GM21390 (cell line): ENCODE data around the gene NOS2.

ENCODE experiments used
- ATAC-seq: cut with Tn5 transposase; IDR thresholded peaks from one replicate; pipeline ENCODE4 v1.9.1; 2021; ENCODE audit not compliant: unreplicated experiment

Gene NOS2

DNA sequence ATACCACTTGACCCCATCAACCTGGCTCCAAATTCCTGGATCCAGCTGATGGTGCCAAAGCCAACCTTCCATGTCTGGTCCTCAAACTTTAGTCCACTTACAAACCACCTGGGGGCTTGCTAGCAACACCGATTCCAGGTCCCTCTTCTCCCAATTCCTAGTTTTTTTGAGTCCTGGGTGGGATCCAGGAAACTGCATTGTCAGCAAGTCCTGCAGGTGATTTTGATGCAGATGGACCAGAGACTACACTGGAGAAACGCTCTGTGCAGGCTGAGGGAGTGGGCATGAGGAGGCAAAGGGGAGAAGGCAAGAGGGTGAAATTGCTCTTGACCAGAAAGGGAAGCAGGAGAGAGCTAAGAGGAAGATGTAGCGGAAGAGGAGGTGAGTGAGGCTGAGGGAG is 21.0 kb upstream of the NOS2 start:
- ATAC-seq: no peak

GRCh38 chr17:27819145-27819544 is 18.8 kb upstream of the NOS2 start:
- ATAC-seq: no peak

- ATAC-seq: no peak
Measured at GRCh38 chr17:27818401-27819105, 18.2 kb upstream of the NOS2 start.

DNA sequence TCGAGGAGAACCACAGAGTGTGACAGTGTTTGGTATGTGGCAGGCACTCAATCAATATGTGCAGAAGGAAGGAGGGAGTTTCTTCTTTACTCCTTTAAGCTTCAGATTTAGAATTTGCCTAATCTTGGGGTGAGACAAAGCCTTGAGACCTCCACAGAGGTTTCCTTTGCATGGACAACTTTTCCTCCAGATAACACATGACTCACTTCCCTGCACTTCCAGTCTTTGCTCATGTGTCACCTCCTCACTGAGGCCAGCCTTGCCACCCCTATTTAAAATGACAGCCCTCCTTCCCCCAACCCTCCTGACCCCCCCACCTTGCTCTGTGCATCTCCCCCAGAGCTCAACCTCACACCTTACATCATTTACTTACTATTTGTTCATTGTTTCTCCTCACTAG is 17.4 kb upstream of the NOS2 start:
- no peak for ATAC-seq

DNA sequence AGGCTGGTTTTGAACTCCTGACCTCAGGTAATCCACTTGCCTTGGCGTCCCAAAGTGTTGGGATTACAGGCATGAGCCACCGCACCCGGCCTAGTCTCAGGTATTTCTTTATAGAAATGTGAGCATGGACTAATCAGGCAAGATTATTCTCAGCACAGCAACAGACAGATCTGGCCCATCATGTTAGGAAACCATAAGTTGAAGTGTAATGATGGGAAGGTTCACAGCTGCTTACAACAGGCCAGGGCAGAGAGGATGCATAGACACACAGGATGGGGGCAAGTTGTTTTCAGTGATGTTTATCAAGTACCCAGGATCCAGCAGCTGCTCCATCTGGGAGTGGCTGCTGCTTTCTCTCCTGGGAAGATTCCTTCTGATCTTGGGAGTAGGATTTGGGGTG is 16.6 kb upstream of the NOS2 start:
- no peak for ATAC-seq

DNA sequence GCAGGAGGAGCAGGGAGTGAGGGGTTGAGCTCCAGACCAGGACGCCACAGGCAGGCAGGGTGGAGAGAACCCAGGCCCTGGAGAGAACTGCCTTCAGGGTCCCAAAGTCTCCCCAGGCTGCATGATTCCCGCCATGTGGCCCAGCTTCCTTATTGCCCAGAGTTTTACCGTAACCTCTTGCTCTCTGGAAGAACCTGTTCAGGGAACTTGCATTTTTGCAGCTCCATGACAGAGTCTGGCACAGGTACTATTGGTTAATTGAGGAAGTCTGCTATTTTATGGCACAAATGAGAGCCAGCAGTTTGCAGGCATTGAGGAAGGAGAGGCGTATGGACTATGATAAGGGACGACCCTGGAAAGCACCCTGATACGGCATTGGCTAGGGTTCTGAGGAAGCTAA is 11.6 kb upstream of the NOS2 start:
- no peak for ATAC-seq

DNA sequence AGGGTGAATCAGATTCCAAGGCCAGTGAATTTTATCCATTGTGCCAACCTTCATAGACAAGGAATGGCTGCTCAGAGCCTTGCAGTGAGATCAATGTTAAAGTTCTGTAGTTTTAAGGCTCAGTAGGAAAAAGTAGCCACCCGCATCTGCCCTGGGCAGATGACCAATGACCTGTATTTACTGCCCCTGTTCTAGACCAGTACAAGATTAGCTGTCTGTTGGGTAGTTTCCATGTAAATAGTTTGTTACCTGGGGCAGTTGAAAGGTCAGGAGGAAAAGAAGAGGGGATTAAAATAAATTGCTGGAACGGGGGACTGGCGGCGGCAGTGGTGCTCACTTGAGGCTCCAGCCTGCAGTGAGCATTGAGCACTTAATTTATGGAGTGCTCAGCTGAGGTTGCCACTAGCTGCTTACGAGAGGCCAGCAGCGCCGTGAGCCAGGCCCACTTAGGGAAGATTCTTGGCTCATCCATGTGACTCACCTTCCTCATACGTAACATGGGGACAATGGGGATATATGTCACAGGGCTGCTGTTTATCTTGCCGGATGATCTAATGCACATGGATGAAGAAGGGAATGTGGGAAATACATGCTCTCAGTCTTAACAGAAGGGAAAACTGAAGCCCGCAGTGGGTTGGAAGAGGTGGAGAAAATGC is 10.7 kb upstream of the NOS2 start:
- no peak for ATAC-seq

DNA sequence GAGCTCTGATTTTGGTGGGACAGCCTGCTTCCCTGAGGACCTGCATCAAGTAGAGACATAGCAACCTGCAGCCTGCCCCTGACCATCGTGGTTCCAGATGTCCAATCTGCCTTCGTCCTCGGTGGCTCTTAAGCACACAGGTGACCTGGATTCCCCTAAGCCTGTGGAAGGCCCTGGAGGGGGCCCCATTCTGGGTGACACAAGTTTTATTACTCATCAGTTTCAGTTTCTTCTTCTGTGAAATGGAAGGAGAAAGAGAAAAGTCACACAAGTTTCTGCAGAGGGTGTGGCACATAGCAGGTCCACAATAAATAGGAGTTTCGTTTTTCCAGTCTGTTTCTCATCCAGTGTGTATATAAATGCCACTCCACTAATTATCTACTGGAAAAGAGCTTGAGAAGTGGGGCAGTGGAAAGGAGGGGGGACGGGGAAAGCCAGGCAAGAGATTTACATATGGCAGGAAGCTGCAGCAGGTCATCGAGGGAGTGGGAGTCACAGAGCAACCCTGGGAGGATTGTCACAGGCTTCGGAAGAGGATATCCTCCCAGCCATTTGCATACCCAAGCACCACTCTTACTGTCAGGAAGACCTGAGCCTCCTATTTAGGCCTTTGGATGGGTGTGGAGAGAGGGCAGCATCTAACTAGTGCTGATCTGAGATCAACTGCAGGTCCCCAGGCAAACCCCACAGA is 10.0 kb upstream of the NOS2 start:
- ATAC-seq: peak; percentile 43

DNA sequence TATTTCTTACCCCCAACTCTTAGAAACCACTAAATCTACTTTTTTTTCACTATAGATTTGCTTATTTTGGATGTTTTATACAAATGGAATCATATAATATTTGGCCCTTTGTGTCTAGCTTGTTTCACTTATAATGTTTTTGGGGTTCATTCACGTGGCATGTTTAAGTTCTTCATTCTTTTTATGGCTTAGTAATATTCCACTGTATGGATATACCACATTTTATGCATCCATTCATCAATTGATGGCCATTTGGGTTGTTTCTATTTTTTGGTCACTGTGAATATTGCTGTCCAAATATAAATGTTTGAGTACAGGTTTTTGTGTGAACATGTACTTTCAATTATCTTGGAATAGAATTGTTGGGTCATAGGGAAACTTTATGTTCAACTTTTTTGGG is 9.2 kb upstream of the NOS2 start:
- ATAC-seq: no peak

DNA sequence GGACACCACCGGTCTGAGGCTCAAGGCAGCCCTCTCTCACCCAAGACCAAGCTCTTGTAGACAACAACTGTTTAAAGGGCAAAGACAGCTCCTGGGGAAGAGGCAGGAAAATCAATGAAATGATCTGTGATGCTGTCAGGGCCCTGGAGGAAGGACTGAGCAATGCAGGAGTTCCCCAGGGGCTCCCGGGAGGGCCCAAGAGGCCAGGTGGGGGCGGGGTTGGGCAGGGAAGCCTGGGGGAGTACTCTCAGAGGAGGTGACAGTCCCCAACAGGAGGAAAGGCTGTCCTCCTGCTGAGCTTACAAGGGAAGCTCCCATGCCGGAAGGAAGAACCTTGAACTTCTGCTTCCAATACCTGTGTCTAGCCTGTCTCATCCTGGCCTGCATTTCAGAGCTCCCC is 8.3 kb upstream of the NOS2 start:
- no peak for ATAC-seq

DNA sequence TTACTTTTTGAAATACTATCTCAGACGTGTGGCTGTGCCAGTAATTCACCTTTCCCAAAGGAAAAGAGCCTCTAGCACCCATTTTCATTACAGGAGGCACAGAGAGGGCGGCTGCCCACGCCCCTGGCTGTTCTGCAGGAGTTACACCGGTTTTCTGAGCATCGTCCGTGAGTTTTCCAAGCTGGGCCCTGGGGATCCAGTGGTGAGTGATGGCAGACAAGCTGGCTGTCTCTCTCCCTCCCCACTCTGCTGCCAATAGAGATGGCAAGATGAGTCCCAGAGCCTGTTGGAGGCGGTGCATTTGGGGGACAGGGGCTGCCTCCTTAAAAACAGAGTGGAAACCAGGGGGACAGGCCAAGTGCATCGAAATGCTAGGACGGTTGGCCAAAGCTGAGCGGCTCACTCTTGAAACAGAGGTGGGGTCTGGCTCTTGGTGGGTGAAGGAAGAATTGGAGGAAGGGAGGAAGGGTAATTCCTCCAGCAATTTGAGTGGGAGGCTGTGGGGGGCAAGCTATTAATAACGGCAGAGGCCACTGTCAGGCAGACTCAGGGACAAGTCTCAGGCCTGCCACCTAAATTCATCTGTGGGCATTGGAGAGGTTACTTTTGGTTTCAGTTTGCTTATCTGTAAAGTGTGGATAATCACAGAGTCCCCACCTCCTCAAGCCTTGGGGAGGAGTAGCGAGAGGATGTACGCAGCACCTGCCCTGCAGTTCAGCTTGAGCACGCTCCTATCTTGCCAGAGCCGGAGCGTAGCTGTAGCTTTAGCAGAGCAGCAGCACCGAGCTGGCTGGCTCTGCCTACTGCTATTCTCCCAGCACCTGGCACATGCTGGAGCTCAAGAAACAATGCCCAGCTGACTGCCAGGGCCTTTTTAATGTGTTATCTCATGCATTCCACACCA is 7.5 kb upstream of the NOS2 start:
- ATAC-seq: peak; percentile 65

- peak; percentile 37 for ATAC-seq
Measured at GRCh38 chr17:27805520-27806146, 5.3 kb upstream of the NOS2 start.

- no peak for ATAC-seq
Measured at GRCh38 chr17:27804113-27804512, 3.8 kb upstream of the NOS2 start.

DNA sequence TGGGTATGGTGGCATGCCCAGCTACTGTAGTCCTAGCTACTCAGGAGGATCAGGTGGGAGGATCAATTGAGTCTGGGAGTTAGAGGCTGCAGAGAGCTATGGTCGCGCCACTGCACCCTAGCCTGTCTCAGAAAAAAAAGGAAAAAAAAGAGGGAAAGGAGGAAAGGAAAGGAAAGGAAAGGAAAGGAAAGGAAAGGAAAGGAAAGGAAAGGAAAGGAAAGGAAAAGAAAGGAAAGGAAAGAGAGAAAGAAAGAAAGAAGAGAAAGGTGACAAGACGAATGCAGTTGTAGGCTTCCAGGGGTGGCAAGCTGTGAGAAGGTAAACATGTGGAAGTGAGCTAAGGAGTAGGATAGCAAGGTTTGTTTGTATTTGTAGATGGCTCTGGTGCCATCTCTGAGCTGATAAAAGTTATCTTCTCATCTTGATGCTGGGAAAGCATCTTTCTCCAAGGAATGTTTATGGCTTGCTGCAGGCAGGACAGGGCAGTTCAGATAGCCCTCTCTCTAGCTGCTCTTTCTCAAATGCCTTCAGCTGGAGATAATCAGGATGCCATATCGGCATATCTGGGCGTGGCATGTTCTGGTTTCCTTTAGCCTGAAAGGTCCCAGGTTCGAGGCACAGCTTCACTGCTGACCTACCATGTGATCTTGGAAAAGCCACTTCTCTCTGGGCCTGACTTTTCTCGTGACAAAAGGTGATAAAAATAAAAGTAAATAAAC is 2.8 kb upstream of the NOS2 start:
- ATAC-seq: no peak

DNA sequence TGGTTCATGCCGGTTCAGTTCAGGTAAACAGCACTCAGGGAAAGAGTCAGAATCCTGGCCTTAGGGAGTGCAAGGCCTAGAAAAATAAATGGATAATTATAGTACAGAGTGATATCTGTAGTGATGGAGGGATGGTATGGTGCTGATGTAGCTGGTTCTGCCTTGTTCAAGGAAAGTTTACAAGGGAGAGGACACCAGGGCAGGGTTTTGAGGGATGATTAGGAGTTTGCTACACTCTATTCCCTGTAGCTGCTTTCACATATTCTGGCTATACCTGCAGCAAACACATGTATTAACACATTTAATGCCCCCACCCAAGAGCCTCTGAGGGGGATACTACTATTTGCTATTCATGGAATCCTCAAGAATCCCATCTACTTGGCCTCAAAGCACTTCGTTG is 1.7 kb upstream of the NOS2 start:
- no peak for ATAC-seq

DNA sequence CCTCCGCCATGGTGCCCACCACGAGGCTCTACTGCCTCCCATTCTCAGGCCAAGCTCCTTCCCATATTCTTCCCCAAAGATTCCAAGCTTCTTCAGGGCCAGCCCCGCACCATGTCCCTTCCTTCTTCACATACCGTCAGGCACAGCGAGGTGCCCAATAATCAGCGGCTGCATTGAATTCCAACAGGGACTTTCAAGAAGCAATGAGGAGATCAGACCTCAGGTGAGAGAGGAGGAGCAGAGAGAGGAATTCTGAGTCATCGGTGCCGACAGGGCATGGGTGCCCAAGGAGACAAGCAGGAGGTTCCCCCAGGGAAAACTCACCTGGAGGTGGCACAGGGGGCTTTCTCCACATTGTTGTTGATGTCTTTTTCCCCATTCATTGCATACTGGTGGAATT is 2.0 kb downstream of the NOS2 start:
- no peak for ATAC-seq

- ATAC-seq: no peak
Measured at GRCh38 chr17:27797390-27798091, 2.8 kb downstream of the NOS2 start.

GRCh38 chr17:27793906-27794569 is 6.3 kb downstream of the NOS2 start:
- no peak for ATAC-seq
